GM10248 (cell line): ENCODE data around the gene CCR3.

Experiments
- CTCF ChIA-PET: fragments of 300-600 bp; sonication (Branson Sonifier 250); formaldehyde crosslinking; extraction: SDS; loops from one replicate; lab custom pipeline; 2021; ENCODE audit warnings: antibody characterized with exemption; lab: Yijun Ruan, JAX
- POLR2A ChIA-PET: fragments of 350-650 bp; sonication (Branson Sonifier 250); formaldehyde crosslinking; extraction: SDS; loops from one replicate; lab custom pipeline; 2020; ENCODE audit warnings: antibody characterized with exemption; lab: Yijun Ruan, JAX
- DNase-seq: peaks from one replicate; pipeline ENCODE4 v3.0.0; 2012; ENCODE audit errors: extremely low spot score
- TF ChIP-seq, protein P1 (sequence below): IDR thresholded peaks from 2 replicates; pipeline ENCODE4 v1.5.1; 2012; ENCODE audit warnings: mild to moderate bottlenecking, low read depth; ENCODE audit errors: extremely low read depth, missing control alignments, control extremely low read depth

Gene CCR3

DNA sequence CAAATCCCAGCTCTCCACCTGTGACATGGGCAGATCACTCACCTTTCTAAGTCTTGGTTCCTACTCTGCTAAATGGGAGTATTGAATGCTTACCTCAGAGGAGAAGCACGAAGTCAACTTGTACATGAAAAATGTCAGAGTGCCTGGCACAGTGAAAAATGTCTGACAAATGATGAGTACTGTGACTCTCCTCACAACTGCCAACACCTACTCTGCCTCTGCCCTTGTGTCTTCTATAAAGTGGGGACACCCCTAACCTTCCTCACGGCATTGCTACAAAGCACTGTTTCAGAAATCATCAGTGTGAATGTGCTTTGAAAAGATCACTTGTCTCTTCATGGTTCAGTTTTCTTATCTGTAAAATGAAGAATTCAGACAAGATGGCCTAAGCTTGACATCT, 33.2 kb upstream of the CCR3 start:
- CTCF ChIA-PET: interaction anchor here (1.0 to 3.8 kb wide), 19 partner anchors 10 to 199 kb away, joined by 3 to 12 read pairs (median 4); partner anchors contain the start of gene CCR5
- POLR2A ChIA-PET: no interaction called here
- DNase-seq: no peak
- TF ChIP-seq, protein P1, sequence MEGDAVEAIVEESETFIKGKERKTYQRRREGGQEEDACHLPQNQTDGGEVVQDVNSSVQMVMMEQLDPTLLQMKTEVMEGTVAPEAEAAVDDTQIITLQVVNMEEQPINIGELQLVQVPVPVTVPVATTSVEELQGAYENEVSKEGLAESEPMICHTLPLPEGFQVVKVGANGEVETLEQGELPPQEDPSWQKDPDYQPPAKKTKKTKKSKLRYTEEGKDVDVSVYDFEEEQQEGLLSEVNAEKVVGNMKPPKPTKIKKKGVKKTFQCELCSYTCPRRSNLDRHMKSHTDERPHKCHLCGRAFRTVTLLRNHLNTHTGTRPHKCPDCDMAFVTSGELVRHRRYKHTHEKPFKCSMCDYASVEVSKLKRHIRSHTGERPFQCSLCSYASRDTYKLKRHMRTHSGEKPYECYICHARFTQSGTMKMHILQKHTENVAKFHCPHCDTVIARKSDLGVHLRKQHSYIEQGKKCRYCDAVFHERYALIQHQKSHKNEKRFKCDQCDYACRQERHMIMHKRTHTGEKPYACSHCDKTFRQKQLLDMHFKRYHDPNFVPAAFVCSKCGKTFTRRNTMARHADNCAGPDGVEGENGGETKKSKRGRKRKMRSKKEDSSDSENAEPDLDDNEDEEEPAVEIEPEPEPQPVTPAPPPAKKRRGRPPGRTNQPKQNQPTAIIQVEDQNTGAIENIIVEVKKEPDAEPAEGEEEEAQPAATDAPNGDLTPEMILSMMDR: no peak

- ChIA-PET POLR2A (no interaction called here), CTCF (interaction anchor here (0.7 to 2.0 kb wide), 6 partner anchors 8 to 169 kb away, joined by 3 to 5 read pairs (median 3); no protein-coding TSS in a partner anchor)
- TF ChIP-seq, protein P1: no peak
- DNase-seq: no peak
These were observed 32.4 kb upstream of the CCR3 start for GRCh38 chr3:46209746-46210470.

DNA sequence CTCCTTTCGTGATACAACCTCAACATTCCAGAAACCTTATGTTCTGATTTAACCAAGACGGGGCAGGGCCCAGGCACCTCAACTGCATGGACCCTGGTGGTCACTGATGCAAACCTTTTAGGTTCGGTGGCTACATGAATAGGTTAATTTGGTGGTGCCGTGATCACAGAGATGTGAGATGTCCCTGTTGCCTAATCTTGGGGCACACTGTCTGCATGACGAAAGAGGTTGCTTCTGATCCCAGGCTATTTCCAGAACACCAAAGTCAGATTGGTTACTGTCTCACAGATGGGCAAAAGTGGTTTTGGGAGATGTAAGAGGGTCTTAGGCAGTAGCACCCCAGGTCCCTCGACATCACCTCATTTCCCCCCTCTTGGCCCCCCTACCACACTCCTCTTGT, 30.2 kb upstream of the CCR3 start:
- no peak for DNase-seq
- ChIA-PET POLR2A (no interaction called here), CTCF (no interaction called here)
- TF ChIP-seq, protein P1: no peak

DNA sequence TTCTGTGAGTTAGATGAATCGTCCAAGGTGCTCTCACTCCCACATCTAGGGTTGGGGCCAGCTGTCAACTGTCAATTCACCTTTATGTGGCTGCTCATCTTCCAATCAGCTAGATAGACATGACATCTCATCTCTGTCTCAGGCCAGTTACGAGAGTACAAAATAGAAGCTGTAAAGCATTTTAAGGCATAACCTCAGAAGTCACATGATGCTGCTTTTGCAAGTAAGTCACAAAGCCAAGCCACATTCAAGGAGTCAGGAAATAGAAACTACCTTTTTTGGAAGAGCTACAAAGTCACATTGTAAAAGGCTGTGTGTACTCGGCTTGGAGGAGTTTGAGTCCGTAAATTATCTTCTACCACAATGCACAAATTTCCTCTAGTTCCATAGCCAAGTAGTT, 29.1 kb upstream of the CCR3 start:
- no peak for DNase-seq
- CTCF ChIA-PET: interaction anchor here (1.2 to 4.8 kb wide), 6 partner anchors 8 to 230 kb away, joined by 3 to 50 read pairs (median 6); partner anchors contain the start of gene CCR5
- TF ChIP-seq, protein P1: no peak
- POLR2A ChIA-PET: no interaction called here

- TF ChIP-seq, protein P1: peak; percentile 31
- DNase-seq: no peak
- ChIA-PET CTCF (interaction anchor here (0.8 to 4.8 kb wide), 10 partner anchors 9 to 229 kb away, joined by 3 to 50 read pairs (median 4); partner anchors contain the start of gene CCR5), POLR2A (no interaction called here)
These were observed 27.4 kb upstream of the CCR3 start for GRCh38 chr3:46214751-46215352.

DNA sequence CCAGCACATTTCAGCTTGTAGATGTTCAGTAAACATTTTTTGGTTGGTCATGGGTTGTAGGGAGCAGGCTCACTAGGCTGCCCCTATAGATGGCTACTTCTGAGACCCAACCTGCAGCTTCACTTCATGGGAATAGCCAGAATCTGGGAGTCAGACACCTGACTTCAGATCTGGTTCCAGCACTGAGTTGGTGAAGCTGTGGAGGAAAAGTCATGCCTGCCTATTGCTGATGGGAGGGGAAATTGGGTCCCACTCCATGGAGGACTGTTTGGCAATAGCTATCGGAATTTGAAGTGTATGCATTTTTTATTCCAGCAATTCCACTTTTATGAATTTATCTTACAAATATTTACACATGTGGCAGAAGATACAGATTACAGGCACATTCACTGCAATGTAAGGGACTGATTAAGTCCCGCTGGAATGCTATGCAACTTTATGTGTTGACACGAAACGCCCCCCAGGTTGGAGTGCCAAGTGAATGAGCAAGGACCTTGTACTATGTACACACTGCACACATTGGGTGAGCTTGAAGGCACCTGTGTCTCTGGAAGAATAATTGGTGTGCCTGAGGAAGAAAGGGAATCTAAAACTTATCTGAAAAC, 26.3 kb upstream of the CCR3 start:
- ChIA-PET CTCF (interaction anchor here (0.7 to 4.8 kb wide), 12 partner anchors 8 to 167 kb away, joined by 3 to 50 read pairs (median 4); partner anchors contain the start of genes CCR1 and CCR5), POLR2A (no interaction called here)
- TF ChIP-seq, protein P1: no peak
- no peak for DNase-seq
